ENCODE measurements around the gene PTPN21.

The PTPN21 gene

DNA sequence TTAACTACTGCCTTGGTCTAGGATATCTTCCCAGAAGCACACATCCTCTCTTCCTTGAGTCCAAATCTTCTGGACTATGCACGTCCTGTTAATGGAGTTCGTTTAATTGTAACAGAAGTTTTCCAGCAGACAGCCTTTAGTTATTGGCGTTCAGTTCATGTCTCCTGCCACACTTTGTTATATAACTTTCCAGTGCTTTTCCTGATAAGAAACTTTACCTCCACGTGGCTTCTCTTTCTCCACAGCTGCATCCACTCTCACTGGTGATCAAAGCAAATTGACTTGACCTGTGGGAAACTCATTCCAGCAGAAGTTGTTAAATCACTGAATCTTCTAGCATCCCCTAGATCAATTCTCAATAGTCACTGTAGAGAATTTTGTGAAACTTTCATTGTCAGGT, 19.0 kb downstream of the PTPN21 start (continued):
- TF ChIP-seq, protein P1, sequence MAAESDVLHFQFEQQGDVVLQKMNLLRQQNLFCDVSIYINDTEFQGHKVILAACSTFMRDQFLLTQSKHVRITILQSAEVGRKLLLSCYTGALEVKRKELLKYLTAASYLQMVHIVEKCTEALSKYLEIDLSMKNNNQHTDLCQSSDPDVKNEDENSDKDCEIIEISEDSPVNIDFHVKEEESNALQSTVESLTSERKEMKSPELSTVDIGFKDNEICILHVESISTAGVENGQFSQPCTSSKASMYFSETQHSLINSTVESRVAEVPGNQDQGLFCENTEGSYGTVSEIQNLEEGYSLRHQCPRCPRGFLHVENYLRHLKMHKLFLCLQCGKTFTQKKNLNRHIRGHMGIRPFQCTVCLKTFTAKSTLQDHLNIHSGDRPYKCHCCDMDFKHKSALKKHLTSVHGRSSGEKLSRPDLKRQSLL (tag by site-specific recombination; IDR thresholded peaks at IDR 0.05): no peak
- TF ChIP-seq ZNF121 (tag by site-specific recombination; IDR thresholded peaks at IDR 0.05) (no peak), ZNF350 (tag by site-specific recombination; IDR thresholded peaks at IDR 0.05) (no peak), ZNF548 (tag by site-specific recombination; IDR thresholded peaks at IDR 0.05) (no peak), ZNF292 (tag by site-specific recombination; IDR thresholded peaks at IDR 0.05; ENCODE audit: borderline replicate concordance, low read depth) (no peak), ZNF426 (tag by site-specific recombination; IDR thresholded peaks at IDR 0.05) (no peak), MEIS1 (CRISPR knock-in tag; IDR thresholded peaks at IDR 0.05; ENCODE audit: borderline replicate concordance) (no peak), ZNF404 (tag by site-specific recombination; IDR thresholded peaks at IDR 0.05) (no peak)
- TF ChIP-seq, protein P2, sequence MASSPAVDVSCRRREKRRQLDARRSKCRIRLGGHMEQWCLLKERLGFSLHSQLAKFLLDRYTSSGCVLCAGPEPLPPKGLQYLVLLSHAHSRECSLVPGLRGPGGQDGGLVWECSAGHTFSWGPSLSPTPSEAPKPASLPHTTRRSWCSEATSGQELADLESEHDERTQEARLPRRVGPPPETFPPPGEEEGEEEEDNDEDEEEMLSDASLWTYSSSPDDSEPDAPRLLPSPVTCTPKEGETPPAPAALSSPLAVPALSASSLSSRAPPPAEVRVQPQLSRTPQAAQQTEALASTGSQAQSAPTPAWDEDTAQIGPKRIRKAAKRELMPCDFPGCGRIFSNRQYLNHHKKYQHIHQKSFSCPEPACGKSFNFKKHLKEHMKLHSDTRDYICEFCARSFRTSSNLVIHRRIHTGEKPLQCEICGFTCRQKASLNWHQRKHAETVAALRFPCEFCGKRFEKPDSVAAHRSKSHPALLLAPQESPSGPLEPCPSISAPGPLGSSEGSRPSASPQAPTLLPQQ (tag by site-specific recombination; IDR thresholded peaks at IDR 0.05): no peak
- TF ChIP-seq, protein P3, sequence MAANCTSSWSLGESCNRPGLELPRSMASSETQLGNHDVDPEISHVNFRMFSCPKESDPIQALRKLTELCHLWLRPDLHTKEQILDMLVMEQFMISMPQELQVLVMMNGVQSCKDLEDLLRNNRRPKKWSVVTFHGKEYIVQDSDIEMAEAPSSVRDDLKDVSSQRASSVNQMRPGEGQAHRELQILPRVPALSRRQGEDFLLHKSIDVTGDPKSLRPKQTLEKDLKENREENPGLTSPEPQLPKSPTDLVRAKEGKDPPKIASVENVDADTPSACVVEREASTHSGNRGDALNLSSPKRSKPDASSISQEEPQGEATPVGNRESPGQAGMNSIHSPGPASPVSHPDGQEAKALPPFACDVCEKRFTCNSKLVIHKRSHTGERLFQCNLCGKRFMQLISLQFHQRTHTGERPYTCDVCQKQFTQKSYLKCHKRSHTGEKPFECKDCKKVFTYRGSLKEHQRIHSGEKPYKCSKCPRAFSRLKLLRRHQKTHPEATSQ (tag by site-specific recombination; IDR thresholded peaks at IDR 0.05): no peak
- TF ChIP-seq, protein P4, sequence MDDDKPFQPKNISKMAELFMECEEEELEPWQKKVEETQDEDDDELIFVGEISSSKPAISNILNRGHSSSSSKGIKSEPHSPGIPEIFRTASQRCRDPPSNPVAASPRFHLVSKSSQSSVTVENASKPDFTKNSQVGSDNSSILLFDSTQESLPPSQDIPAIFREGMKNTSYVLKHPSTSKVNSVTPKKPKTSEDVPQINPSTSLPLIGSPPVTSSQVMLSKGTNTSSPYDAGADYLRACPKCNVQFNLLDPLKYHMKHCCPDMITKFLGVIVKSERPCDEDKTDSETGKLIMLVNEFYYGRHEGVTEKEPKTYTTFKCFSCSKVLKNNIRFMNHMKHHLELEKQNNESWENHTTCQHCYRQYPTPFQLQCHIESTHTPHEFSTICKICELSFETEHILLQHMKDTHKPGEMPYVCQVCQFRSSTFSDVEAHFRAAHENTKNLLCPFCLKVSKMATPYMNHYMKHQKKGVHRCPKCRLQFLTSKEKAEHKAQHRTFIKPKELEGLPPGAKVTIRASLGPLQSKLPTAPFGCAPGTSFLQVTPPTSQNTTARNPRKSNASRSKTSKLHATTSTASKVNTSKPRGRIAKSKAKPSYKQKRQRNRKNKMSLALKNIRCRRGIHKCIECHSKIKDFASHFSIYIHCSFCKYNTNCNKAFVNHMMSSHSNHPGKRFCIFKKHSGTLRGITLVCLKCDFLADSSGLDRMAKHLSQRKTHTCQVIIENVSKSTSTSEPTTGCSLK (tag by site-specific recombination; IDR thresholded peaks at IDR 0.05): no peak
- TF ChIP-seq, protein P5, sequence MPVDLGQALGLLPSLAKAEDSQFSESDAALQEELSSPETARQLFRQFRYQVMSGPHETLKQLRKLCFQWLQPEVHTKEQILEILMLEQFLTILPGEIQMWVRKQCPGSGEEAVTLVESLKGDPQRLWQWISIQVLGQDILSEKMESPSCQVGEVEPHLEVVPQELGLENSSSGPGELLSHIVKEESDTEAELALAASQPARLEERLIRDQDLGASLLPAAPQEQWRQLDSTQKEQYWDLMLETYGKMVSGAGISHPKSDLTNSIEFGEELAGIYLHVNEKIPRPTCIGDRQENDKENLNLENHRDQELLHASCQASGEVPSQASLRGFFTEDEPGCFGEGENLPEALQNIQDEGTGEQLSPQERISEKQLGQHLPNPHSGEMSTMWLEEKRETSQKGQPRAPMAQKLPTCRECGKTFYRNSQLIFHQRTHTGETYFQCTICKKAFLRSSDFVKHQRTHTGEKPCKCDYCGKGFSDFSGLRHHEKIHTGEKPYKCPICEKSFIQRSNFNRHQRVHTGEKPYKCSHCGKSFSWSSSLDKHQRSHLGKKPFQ (tag by site-specific recombination; IDR thresholded peaks at IDR 0.05): no peak

DNA sequence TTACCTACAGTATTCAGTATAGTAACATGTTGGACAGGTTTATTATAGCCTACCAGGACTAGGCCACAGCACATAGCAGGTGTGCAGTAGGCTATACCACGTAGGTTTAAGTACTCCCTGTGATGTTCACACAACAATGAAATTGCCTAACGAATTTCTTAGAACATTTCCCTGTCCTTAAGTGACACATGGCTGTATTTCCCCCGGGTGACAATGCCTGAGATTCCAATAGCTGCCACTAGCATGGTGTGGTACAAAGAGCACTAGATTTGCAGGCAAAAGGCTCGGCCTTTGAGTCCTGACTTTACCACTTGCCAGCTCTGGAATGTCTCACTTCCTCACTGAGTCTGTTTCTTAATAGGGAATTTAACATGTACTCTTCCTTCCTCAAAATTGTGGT, 19.7 kb downstream of the PTPN21 start:
- CTCF ChIA-PET: interaction anchor here (1.7 kb wide), 1 partner anchor 13 kb away, joined by 3 read pairs; no protein-coding TSS in a partner anchor
- Histone ChIP-seq H3K27ac (ENCODE audit: extremely low read depth, low read depth, low read length) (no peak overlapping the region), H3K4me3 (ENCODE audit: low read depth, low read length) (no peak overlapping the region), H3K4me1 (ENCODE audit: control insufficient read depth, insufficient read depth, low read length) (peaks cover 3% of the 10 kb centered on the region; the same call in 1 of the 2 replicates), H3K9me3 (ENCODE audit: control insufficient read depth, insufficient read depth, low read depth, low read length) (no peaks in the 10 kb centered on the region), H3K36me3 (ENCODE audit: control insufficient read depth in 2 of 2, insufficient read depth in 1 of 2, low read length in 2 of 2) (peaks cover 0 to 9% of the 10 kb centered on the region in 2 experiments; a peak in 2 of 3 replicates)
- POLR2A ChIA-PET: no interaction called here
- TF ChIP-seq ZNF174 (tag by site-specific recombination; IDR thresholded peaks at IDR 0.05): no peak
- TF ChIP-seq, protein P6, sequence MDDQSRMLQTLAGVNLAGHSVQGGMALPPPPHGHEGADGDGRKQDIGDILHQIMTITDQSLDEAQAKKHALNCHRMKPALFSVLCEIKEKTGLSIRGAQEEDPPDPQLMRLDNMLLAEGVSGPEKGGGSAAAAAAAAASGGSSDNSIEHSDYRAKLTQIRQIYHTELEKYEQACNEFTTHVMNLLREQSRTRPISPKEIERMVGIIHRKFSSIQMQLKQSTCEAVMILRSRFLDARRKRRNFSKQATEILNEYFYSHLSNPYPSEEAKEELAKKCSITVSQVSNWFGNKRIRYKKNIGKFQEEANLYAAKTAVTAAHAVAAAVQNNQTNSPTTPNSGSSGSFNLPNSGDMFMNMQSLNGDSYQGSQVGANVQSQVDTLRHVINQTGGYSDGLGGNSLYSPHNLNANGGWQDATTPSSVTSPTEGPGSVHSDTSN (CRISPR knock-in tag; IDR thresholded peaks at IDR 0.05): no peak
- no peak for TF ChIP-seq WT1 (tag by site-specific recombination; IDR thresholded peaks at IDR 0.05)
- TF ChIP-seq, protein P7, sequence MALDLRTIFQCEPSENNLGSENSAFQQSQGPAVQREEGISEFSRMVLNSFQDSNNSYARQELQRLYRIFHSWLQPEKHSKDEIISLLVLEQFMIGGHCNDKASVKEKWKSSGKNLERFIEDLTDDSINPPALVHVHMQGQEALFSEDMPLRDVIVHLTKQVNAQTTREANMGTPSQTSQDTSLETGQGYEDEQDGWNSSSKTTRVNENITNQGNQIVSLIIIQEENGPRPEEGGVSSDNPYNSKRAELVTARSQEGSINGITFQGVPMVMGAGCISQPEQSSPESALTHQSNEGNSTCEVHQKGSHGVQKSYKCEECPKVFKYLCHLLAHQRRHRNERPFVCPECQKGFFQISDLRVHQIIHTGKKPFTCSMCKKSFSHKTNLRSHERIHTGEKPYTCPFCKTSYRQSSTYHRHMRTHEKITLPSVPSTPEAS (tag by site-specific recombination; IDR thresholded peaks at IDR 0.05): no peak
- TF ChIP-seq ZSCAN30 (tag by site-specific recombination; IDR thresholded peaks at IDR 0.05): no peak
- TF ChIP-seq SP3 (tag by site-specific recombination; IDR thresholded peaks at IDR 0.05): no peak
- no peak for TF ChIP-seq TRIM28 (IDR thresholded peaks at IDR 0.05; ENCODE audit: borderline replicate concordance, low read length)
- no peak for TF ChIP-seq KLF10 (tag by site-specific recombination; IDR thresholded peaks at IDR 0.05)
- no peak for TF ChIP-seq ZNF132 (tag by site-specific recombination; IDR thresholded peaks at IDR 0.05; ENCODE audit: borderline replicate concordance)
- no peak for TF ChIP-seq ZNF155 (tag by site-specific recombination; IDR thresholded peaks at IDR 0.05)
- no peak for TF ChIP-seq ZBTB8A (tag by site-specific recombination; IDR thresholded peaks at IDR 0.05)
- no peak for TF ChIP-seq ZNF112 (tag by site-specific recombination; IDR thresholded peaks at IDR 0.05)
- TF ChIP-seq ZNF169 (tag by site-specific recombination; IDR thresholded peaks at IDR 0.05): no peak
- no peak for TF ChIP-seq ZNF214 (tag by site-specific recombination; IDR thresholded peaks at IDR 0.05; ENCODE audit: borderline replicate concordance)
